ENCODE results near the gene THNSL1.

THNSL1 gene

DNA sequence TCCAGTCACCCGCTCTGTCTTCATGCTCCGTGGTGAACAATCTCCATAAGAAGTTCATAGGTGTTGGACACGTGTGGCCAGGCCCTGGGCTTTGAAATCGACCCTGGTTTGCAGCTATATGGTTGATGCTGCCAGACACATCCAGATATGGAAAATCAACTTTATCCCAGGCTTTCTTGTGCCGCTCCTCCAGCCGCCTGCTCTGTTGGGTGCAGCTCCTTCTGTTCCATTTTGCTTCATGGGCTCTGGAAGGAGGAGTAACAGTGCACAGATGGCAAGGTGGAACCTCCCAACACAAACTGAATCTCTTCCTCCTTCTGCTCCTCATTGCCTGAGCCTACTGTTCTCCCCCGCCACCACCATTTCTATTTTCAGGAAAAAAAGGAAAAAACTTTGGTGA lies 44.7 kb downstream of the THNSL1 start:
- no peak for DNase-seq

GRCh38 chr10:25061711-25062449 lies 45.5 kb downstream of the THNSL1 start:
- no peak for DNase-seq

DNA sequence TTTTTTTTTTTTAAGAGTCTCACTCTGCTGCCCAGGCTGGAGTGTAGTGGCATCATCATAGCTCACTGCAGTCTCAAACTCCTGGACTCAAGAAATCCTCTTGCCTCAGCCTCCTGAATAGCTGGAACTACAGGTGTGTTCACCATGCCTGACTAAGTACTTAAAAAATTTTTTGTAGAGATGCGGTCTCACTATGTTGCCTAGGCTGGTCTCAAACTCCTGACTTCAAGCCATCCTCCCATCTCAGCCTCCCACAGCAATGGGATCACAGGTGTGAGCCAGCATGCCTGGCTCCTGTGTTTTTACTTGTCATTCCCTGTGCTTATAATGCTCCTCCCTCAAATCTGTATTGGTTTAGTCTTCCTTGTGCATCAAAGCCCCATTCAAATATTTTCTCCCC lies 46.7 kb downstream of the THNSL1 start:
- DNase-seq: no peak

GRCh38 chr10:25063644-25064043 lies 47.2 kb downstream of the THNSL1 start:
- DNase-seq: no peak

GRCh38 chr10:25064401-25064800 lies 48.0 kb downstream of the THNSL1 start:
- DNase-seq: no peak

GRCh38 chr10:25065761-25066476 lies 49.5 kb downstream of the THNSL1 start:
- no peak for DNase-seq

- DNase-seq: no peak
Measured at GRCh38 chr10:25068152-25069058, 52.0 kb downstream of the THNSL1 start.

- no peak for DNase-seq
Measured at GRCh38 chr10:25071227-25071626, 54.8 kb downstream of the THNSL1 start.

DNA sequence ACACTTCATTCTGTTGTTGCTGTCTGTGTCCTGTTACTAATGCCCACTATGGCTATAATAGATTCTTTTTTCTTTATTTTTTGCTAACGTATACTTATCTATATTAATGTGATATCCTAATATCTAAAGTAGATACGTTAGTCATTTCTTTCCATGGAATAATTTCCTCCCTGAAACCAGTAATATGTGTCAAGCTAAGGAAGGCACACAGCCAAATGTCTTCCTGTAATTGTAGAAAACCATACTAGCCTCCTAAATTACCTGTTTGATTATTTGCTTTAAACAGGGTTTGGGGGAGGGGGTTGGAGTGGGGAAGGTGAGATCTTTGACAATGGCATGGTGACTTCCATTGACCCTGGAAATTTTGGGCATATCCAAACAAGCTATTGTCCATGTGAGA lies 56.4 kb downstream of the THNSL1 start:
- DNase-seq: no peak

GRCh38 chr10:25075825-25076224 lies 59.4 kb downstream of the THNSL1 start:
- DNase-seq: no peak
